Upper lobe of right lung (tissue), 1 donor: ENCODE data around the gene TBK1. TPM values are rescaled to one million over a fixed set of nuclear protein-coding genes. Genes with fewer than 3 reads are reported as not detected.
A peak's percentile ranks its signal among the peaks of the same experiment; 100 is the strongest.

Source experiments
- ATAC-seq: fragments of 200-7000 bp; cut with Tn5 transposase; one replicate; pipeline ENCODE4 v1.9.1; 2020; ENCODE audit warnings: mild to moderate bottlenecking, moderate library complexity
- DNase-seq: peaks from one replicate; pipeline ENCODE4 v3.0.0-alpha.2; 2020
- H3K27ac ChIP-seq: fragments of 200-600 bp; one replicate; pipeline ENCODE4 v1.8.0; 2022
- H3K27me3 ChIP-seq: fragments of 200-600 bp; one replicate; pipeline ENCODE4 v1.8.0; 2022; ENCODE audit warnings: mild to moderate bottlenecking
- H3K36me3 ChIP-seq: fragments of 200-600 bp; one replicate; pipeline ENCODE4 v1.8.0; 2022
- H3K4me1 ChIP-seq: fragments of 200-600 bp; one replicate; pipeline ENCODE4 v1.8.0; 2022
- H3K4me3 ChIP-seq: fragments of 200-600 bp; one replicate; pipeline ENCODE4 v1.8.0; 2022; ENCODE audit warnings: mild to moderate bottlenecking
- H3K9me3 ChIP-seq: fragments of 200-600 bp; one replicate; pipeline ENCODE4 v1.8.0; 2022
- intact Hi-C: fragments of 100-400 bp; cut with DNase I; formaldehyde crosslinking; loops from one replicate; pipeline ENCODE4 v1.11.0; 2022
- total RNA-seq: library from RNA; stranded (reverse); fragmentation: NEBNext Ultra II Directional; extraction: Animal tissue kit (Norgen Biotek cat#: 25700); gene quantifications from one replicate; pipeline ENCODE4 v1.2.1, GENCODE V29; 2021
- TF ChIP-seq, protein P1 (sequence below): fragments of 200-600 bp; IDR thresholded peaks from one replicate; pipeline ENCODE4 v1.8.0; 2022; ENCODE audit warnings: antibody characterized with exemption
- donor health status: DM: no; HTN: yes; CAD: no; lungs with severe emphysema.

Gene TBK1
- total RNA-seq, 1 donor from 2014 or later: 28.2 TPM

GRCh38 chr12:64440100-64440499 is 11.8 kb upstream of the TBK1 start:
- H3K36me3 ChIP-seq: peaks cover 82% of the 10 kb centered on the region
- intact Hi-C loops: no loop called here
- no peak overlapping the region for H3K27ac ChIP-seq
- TF ChIP-seq, protein P1, sequence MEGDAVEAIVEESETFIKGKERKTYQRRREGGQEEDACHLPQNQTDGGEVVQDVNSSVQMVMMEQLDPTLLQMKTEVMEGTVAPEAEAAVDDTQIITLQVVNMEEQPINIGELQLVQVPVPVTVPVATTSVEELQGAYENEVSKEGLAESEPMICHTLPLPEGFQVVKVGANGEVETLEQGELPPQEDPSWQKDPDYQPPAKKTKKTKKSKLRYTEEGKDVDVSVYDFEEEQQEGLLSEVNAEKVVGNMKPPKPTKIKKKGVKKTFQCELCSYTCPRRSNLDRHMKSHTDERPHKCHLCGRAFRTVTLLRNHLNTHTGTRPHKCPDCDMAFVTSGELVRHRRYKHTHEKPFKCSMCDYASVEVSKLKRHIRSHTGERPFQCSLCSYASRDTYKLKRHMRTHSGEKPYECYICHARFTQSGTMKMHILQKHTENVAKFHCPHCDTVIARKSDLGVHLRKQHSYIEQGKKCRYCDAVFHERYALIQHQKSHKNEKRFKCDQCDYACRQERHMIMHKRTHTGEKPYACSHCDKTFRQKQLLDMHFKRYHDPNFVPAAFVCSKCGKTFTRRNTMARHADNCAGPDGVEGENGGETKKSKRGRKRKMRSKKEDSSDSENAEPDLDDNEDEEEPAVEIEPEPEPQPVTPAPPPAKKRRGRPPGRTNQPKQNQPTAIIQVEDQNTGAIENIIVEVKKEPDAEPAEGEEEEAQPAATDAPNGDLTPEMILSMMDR: no peak
- H3K4me3 ChIP-seq: no peak overlapping the region
- no peak for ATAC-seq
- H3K4me1 ChIP-seq: no peaks in the 10 kb centered on the region
- H3K27me3 ChIP-seq: no peaks in the 10 kb centered on the region
- no peak for DNase-seq
- H3K9me3 ChIP-seq: no peaks in the 10 kb centered on the region

- Histone ChIP-seq H3K36me3 (peaks cover 66% of the 10 kb centered on the region), H3K4me1 (no peaks in the 10 kb centered on the region), H3K27me3 (no peaks in the 10 kb centered on the region), H3K27ac (no peak overlapping the region), H3K4me3 (no peak overlapping the region), H3K9me3 (no peaks in the 10 kb centered on the region)
- TF ChIP-seq, protein P1: no peak
- ATAC-seq (no peak), DNase-seq (no peak)
- intact Hi-C loops: no loop called here
Measured at GRCh38 chr12:64445490-64445889, 6.4 kb upstream of the TBK1 start.

- DNase-seq: no peak
- no peaks in the 10 kb centered on the region for H3K9me3 ChIP-seq
- intact Hi-C loops: no loop called here
- H3K36me3 ChIP-seq: peaks cover 58% of the 10 kb centered on the region
- TF ChIP-seq, protein P1: no peak
- H3K4me3 ChIP-seq: no peak overlapping the region
- no peaks in the 10 kb centered on the region for H3K27me3 ChIP-seq
- no peaks in the 10 kb centered on the region for H3K4me1 ChIP-seq
- ATAC-seq: no peak
- H3K27ac ChIP-seq: no peak overlapping the region
Measured at GRCh38 chr12:64446295-64446694, 5.6 kb upstream of the TBK1 start.

- H3K27ac ChIP-seq: no peak overlapping the region
- intact Hi-C loops: no loop called here
- DNase-seq: no peak
Measured at GRCh38 chr12:64450057-64450640, 1.8 kb upstream of the TBK1 start.

GRCh38 chr12:64450711-64451486 is 1.0 kb upstream of the TBK1 start:
- no peak for DNase-seq
- no peak for ATAC-seq

More at GRCh38 chr12:64450057-64450640, 1.8 kb upstream of the TBK1 start:
- peaks cover 35% of the 10 kb centered on the region for H3K36me3 ChIP-seq
- H3K4me1 ChIP-seq: peaks cover 15% of the 10 kb centered on the region
- H3K27me3 ChIP-seq: no peaks in the 10 kb centered on the region
- TF ChIP-seq, protein P1: no peak
- no peak for ATAC-seq
- H3K9me3 ChIP-seq: no peaks in the 10 kb centered on the region
- H3K4me3 ChIP-seq: no peak overlapping the region

More at GRCh38 chr12:64450711-64451486, 1.0 kb upstream of the TBK1 start:
- peaks cover 18% of the 10 kb centered on the region for H3K4me1 ChIP-seq
- intact Hi-C loops: no loop called here
- H3K27ac ChIP-seq: no peak overlapping the region
- no peaks in the 10 kb centered on the region for H3K9me3 ChIP-seq
- H3K27me3 ChIP-seq: no peaks in the 10 kb centered on the region
- H3K4me3 ChIP-seq: peak overlapping the region; percentile 93
- H3K36me3 ChIP-seq: peaks cover 33% of the 10 kb centered on the region
- TF ChIP-seq, protein P1: no peak
